GM23338 (cell line): ENCODE data around the gene NUCB1.

Experiments used
- CTCF ChIP-seq, 2 experiments: fragments of 200-600 bp in 1 of 2; sonication (generic) in 1 of 2; conservative IDR thresholded peaks; 2 replicates each; pipeline versions ENCODE4 v1.5.1 to v1.6.1; 2016 to 2017; ENCODE audit warnings: antibody characterized with exemption in 2 of 2, low read depth in 2 of 2, mild to moderate bottlenecking in 2 of 2, moderate library complexity in 1 of 2
- ETS1 ChIP-seq: IDR thresholded peaks from 2 replicates; pipeline ENCODE4 v1.6.1; 2016; ENCODE audit warnings: antibody characterized with exemption
- EZH2 ChIP-seq: fragments of 200-600 bp; sonication (generic); IDR thresholded peaks from one replicate; pipeline ENCODE4 v1.8.0; 2017; ENCODE audit warnings: antibody characterized with exemption, mild to moderate bottlenecking, low read depth; ENCODE audit not compliant: unreplicated experiment
- POLR2AphosphoS5 ChIP-seq: IDR thresholded peaks from 2 replicates; pipeline ENCODE4 v1.6.1; 2016; ENCODE audit warnings: antibody characterized with exemption, low read depth
- REST ChIP-seq: IDR thresholded peaks from one replicate; pipeline ENCODE4 v1.6.1; 2018; ENCODE audit warnings: antibody characterized with exemption; ENCODE audit not compliant: unreplicated experiment

GRCh38 chr19:48900477-48901406, 630 bp downstream of the NUCB1 start:
- TF ChIP-seq CTCF (conservative IDR thresholded peaks at IDR 0.05; ENCODE audit: low read depth in 2 of 2), result no peak
- TF ChIP-seq ETS1, result peak; percentile 97
- TF ChIP-seq POLR2AphosphoS5, result no peak
- no peak for TF ChIP-seq EZH2
- TF ChIP-seq REST, result no peak
